ENCODE measurements around the gene DNAJC1.

DNAJC1 gene

DNA sequence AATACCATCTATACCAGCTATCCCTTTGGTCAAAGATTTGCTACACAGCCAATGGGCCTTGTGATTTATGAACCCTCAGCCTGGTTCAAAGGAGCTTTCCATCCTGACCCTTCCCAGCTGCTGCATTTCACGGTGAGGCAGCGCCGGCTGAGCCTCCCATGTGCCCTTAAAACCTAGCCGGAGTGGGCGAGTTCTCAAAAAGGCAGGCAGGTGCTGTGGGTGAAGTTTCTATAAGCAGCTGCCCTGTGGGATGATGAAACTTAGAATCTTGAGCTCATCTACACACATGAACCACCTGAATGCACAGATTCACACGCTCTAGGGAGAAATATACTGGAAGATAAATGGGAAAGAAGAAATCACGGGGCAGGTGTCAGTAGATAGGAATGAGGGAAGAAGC is 244.8 kb downstream of the DNAJC1 start:
- no peak for DNase-seq (ENCODE audit: low spot score)

DNA sequence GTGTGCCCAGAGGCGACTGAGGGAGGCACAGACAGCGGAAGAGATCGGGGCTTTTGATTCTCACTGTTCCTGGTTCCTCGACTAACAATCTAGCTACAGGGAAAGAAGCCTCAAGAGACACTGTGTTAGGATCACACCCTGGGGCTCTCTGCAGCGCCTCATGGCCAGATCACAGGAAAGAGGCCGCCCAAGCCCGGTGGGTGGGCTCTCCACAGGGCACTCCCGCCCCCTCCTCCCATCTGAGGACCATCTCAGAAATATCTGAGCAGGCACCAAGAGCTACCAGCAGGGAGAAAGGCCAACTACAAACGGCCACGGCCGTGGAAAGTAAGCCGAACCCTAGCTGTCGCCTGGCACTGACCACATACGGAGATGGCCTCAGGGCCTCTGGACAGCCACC is 245.3 kb downstream of the DNAJC1 start:
- no peak for DNase-seq (ENCODE audit: low spot score)

DNA sequence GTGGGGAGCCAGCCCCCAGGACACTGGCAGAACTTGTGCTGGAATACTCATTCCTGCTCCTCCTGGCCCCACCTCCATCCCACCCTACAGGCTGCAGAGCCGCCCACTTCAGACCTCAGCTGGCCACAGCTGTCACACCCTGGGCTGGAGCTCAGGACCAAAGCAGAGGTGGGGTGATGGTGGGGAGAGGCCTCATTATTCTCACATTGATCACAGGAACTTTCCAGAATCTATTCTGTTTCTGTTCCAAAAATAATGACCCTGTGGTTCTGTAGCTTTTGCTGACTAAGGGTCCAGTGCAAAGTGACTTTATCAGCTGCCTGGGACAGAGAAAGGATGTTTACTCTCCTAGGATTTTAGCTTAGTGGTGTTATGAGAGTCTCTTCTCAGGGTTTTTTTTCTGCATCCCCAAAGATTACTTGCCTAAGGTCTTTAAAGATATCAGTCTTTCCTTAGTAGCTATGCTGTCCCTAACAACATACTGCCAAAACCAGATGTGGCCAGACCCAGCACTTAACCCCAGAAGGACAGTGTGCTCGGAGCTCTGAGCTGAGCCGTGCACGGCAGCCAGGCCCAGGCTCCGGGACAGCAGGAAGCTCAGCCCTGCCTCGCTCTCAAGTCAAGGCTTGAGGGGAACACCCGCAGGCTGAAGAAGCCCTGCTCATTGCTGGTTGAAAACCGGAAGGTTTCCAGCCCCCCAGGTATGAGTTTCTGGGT is 246.2 kb downstream of the DNAJC1 start:
- DNase-seq (ENCODE audit: low spot score), result no peak

DNA sequence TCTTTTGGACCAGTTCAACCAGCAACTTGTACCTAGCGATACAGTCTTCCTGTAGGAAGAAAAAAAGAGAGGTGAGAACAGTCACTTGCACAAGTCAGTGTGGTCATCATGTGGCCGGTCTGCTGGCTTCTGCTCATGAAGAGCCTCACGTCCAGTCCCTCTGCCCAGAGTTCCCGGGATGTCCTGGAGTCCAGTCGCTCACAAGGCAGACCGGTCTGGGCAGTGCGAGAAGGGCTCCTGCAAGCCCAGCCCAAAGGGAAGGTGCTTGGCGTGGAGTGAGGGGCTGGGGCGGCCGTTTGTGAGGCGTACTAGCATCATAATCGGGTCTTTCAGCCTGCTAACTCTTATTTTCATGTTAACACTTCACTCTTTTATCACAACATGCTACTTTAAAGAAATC is 246.8 kb downstream of the DNAJC1 start:
- DNase-seq (ENCODE audit: low spot score), result no peak

DNA sequence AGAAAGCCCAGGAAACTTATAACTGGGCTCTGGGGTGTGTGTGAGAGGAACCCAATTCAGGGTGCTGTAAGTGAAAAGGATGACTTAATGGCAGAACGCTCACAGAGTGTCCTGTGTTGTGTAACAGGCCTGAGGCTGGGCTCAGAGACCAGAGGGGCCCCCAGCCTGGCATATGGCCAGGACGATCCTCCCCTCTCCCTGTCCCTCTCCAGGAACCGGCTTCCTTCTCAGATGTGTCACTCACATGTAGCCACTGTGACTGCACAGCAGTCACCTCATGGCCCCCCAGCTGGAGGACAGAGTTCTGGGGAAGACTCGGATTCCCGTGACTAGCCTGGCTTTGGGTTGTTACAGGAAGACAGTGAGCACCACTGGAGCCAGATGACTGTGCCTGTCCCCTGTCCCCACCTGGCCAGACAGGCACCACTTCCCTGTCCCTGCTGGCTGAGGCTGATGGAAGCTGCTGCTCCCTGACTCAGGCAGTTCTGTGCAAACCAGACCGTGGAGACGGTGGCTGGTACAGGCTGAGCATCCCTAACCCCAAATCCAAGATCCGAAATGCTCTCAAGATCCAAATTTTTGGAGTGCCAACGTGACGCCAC is 249.0 kb downstream of the DNAJC1 start:
- DNase-seq (ENCODE audit: low spot score), result no peak

DNA sequence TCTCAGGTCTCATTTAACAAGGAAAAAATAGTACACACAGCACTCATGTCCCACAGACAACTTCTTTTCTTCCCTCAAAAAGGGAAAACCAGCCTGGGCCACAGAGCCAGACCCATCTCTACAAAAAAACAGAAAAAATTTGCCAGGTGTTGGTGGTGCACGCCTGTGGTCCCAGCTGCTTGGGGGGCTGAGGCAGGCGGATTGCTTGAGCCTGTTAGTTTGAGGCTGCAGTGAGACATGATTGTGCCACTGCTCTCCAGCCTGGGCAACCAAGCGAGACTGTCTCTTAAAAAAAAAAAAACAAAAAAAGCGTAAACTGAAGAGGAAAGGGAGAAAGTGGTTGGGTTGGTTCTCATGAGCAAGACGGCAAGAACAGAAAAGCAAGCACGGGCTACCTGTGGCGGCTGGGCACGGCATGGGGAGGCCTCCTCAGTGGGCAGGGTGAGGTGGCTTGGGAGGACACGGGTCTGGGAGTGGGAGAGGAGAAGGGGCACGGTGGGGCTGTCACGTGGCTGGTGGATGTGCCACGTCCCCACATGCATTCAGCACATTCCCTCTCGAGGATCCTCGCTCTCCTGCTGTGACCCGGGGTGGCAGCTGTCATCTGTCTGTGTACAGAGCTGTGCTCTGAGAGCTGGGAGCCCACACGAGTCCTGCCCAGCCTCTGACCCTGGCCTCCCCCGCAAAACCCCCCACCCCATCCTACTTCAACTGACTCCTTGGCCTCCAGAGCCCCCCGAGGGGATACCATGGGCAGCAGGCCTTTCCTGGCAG is 249.8 kb downstream of the DNAJC1 start:
- no peak for DNase-seq (ENCODE audit: low spot score)

DNA sequence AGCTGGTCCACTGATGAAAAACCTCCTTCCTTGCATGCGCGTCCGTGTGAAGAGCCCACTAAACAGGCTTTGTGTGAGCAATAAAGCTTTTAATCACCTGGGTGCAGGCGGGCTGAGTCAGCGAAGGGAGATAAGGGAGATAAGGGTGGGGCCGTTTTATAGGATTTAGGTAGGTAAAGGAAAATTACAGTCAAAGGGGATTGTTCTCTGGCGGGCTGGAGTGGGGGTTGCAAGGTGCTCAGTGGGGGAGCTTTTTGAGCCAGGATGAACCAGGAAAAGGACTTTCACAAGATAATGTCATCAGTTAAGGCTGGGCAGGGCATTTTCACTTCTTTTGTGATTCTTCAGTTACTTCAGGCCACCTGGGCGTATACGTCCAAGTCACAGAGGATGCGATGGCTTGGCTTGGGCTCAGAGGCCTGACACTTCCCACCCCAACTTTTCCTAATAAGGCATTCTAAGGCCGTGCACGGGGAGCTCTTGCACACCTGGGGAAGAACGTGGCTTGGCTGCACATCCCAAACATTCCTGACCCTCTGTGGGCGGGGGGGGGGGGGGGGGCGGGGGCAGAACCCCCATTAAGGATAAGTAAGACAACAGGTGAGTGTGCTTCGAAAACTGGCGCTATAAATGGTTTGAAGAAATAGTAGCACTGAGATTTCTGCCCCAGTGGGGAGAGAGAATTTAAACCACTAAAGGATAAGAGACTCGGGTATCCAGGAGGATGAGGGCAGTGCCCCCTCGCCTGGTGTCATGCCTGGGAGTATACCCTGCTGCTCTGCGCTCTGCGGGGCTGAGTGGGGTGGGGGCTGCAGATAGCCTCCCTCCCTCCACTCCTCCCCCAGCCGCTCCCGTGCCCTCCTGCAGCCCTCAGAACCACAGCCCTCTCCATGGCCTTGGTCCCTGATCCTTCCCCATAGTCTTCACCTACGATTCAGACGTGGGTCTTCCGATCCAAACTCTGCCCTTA is 251.9 kb downstream of the DNAJC1 start:
- DNase-seq (ENCODE audit: low spot score), result peak; percentile 57

DNA sequence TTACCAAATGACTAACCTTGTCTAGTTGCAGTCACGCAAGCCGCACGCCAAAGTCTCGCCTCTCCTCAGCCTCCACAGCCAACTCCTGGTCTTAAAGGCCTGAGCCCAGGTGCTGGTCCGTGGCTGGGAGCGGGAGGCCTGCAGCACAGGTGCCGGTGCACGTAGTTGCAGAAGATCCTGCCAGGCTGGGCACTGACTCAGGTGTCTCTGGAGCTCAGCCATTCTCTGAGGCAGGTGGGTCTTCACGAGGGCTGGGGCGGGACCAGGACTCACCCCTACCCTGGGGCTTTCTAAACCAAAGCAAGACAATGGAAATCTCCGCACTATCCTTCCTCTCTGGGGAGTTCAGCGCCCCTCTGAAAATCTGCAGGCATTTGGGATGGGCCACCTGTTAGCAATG is 253.1 kb downstream of the DNAJC1 start:
- no peak for DNase-seq (ENCODE audit: low spot score)

DNA sequence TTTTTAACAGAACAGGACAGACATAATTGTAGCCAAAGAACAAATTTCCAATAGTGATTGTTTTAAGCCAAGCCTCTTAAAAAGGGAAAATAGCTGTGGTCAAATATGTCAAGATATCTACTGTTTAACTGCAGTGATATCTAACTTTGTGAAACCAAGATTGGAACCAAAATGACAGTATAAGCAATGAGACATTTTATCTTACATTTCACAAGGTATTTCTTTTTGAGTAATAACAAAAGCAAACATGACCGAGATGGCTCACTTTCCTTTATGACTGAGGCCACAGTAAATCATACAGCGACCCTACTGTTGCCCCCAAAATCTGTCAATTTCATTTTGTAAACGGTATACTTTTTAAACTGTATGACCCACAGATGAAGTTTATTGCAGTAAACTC is 253.7 kb downstream of the DNAJC1 start:
- DNase-seq (ENCODE audit: low spot score), result no peak

DNA sequence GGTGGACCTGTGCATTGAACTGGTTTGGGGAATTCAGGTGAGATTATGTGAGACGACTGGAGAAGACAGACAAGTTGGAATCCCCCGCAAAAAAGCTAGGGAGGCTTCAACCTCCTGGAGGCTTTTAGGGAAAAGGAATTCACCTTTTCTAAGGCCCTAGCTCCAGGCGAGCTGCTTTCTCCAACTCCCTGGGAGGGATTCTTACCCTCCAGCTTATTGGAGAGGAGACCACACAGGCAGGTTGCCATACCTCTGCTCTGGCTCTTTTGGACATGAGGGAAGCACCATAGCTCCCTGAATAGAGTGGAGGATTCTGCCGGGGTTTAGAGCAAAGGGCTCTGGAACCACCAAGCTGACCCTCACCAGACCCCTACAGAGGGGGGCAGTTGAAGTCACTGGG is 255.7 kb downstream of the DNAJC1 start:
- no peak for DNase-seq (ENCODE audit: low spot score)

DNA sequence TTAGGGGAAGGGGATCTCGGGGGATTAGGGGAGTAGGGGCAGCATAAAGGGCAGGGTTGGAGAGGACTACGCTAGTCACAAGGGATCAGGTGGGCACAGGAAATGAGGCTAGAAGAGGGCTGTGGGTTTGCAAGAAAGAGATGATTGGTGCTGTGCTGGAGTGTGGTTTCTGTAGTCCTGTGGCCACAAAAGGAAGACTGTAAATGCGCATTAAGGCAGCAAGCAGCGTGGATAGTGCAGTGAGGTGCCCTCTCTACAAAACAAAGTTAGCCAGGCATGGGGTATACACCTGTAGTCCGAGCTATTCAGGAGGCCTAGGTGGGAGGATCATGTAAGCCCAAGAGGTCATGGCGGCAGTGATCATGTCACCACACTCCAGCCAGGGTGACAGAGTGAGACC is 257.4 kb downstream of the DNAJC1 start:
- DNase-seq (ENCODE audit: low spot score), result no peak

DNA sequence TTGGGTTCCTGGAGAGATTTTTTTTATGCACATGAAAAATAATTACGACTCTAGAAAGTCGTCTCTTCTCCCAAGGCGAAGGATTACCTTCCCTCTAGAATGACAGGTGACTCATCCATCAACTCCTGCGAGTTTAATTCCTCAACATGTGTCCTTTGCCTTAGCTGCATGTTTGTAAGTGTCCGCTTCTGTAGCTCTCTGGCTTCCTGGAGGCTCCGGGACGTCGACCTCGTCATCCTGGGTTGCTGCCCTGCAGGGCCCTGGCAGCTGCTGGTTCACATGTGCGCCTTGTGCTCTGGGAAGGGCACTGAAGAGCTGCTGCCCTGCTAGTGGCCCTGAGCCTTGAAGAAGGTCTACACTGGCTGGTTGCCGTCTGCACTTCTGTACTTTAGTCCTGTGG is 259.3 kb downstream of the DNAJC1 start:
- DNase-seq (ENCODE audit: low spot score), result no peak

DNA sequence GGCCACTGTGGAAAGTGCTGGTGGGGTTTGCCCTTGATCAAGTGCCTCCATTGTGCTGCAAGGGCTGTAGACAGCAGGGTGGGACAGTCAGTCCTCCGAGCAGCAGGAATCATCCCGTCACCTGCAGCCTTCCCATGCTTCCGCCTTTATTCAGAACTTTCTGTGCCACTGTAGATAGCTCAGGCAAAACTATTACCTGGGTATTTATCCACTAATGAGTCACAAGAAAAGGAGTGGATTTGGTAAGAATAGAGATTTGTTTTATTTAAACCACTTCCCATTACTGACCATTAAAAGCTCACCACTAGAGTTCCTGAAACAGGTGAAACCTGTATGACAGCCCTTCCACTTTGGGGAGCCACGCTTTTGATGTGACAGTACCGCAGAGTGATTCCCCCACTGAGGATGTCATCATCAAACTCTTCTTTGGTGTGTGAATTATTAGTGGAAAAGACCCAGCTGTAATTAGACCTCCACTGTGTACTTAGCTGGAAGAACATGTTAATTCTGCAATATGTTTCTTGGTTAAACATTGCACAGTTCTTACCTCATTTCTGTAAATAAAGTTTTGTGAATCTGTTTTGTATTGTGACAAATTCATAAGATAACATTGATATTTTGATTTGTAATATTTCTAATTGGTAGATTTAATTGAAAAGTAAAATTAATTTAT is 260.7 kb downstream of the DNAJC1 start:
- DNase-seq (ENCODE audit: low spot score), result no peak

DNA sequence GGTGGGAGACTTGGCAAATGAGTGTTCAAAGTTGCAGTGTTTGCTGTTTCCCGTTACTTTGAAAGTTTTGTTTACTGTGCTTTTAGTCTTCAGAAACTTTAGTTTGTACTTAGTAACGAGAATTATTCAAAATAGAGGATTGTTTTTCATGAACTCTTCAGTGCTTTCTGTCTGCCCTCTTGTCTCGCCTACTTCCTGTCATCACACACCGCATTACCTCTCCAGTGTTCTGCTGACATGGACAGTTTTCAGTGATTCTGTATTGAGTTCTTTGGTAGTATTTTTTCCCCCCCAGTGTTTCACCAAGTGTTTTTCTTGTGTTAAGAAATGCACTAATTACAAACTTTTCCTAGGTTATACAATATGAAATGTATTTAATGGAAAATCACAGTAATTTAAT is 262.5 kb downstream of the DNAJC1 start:
- no peak for DNase-seq (ENCODE audit: low spot score)

DNA sequence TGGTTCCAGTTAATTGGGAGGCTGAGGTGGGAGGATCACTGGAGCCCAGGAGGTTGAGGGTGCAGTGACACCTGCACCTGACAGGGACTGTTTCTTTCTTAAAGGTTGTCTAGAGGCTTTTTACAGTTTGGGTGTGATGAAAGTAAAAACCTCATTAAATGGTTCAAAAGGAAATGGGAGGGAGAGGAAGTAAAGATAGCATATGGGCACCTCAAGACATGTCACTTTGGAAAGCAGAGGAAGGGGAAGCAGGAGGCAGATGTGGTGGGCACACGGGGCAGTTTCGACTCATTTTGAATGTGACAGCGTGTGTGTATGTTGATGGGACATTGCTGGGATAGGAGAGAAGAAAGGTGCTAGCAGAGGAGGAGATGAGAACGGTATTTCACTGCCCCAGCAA is 266.4 kb downstream of the DNAJC1 start:
- no peak for DNase-seq (ENCODE audit: low spot score)

DNA sequence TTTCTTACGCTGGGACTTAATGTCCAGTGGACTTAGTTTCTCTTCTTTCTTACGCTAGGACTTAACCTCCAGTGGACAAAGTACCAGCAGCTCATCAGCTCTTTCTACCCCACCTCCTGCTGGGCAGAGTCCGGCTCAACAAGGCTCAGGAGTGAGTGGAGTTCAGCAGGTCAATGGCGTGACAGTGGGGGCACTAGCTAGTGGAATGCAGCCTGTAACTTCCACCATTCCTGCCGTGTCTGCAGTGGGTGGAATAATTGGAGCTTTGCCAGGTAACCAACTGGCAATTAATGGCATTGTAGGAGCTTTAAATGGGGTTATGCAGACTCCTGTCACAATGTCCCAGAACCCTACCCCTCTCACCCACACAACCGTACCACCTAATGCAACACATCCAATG is 269.8 kb downstream of the DNAJC1 start:
- DNase-seq (ENCODE audit: low spot score), result no peak

DNA sequence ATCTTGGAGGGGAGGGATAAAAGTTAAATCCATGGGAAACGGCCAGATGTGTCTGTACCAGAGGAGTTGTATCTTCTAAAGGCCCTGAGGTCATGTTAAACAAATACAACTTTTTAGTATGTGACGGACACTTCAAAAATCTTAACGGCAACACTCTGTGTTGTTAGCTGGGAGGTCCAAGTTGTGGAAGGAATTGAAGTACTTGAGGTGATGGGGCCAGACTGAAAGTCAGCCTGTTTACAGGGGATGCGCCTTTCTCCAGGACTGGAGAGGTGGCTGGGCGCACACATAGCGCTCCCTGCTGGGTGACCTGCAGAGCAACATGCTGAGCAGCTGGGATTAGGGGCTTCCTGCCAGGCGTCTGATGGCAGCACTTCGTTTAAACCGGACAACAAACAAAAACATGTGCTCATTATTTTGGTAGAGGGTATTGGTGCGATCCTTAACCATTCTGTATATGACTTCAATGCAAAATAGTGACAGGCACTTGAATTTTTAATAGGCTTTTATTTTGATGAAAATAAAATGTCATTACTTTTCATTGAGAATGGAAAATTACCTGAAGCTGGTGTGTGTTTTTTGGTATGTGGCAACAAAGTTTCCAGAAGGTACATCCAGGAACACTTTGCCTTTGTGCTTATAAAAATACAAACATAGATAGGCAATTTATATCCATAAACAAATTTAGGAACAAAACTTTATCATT is 271.3 kb downstream of the DNAJC1 start:
- DNase-seq (ENCODE audit: low spot score), result no peak

DNA sequence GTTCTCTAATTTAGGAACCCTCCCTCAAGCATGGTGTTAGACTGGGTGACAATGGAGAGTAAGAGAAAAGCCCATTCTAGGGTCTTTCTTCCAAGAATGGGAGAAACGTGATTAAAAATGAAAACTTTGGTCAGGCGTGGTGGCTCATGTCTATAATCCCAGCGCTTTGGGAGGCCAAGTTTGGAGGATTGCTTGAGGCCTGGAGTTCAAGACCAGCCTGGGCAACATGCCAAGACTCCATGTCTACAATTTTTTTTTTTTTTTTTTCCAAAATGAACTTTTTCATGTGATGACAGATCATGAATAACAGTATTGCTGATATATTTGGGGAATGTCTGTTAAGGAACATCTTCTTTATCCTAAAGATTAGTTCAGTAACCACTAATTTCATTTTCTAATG is 274.9 kb downstream of the DNAJC1 start:
- DNase-seq (ENCODE audit: low spot score), result no peak

DNA sequence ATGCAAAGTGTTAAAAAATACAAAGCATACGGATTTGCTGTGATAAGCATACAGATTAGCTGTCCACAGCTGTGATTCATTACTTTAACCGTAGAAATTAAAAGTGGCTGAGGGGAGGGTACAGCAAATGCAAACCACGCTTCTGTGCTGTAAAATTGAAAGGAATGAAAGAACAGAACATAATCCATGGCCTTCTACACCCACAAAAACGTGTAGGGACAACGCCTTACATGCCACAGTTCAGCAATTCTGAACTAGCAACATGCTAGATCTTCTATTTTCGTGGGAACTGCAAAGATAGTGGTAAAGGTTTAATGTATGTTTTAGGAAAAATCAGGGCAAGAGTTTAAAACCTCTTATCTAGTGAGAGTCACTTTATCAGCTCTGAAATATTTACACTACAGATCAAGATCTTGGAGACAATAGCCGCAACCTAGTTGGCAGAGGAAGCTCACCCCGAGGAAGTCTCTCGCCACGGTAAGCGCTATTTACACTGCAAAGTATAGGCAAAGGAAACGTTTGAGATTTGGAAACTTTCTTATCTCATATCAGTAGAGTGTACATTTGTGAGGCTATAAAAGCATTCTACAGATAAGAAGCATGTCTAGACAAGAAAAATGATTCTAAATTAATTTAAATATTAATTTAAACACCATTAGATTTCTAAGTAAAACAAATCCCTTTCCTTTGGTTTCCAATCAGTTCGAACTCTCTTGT is 275.9 kb downstream of the DNAJC1 start:
- DNase-seq (ENCODE audit: low spot score), result no peak

DNA sequence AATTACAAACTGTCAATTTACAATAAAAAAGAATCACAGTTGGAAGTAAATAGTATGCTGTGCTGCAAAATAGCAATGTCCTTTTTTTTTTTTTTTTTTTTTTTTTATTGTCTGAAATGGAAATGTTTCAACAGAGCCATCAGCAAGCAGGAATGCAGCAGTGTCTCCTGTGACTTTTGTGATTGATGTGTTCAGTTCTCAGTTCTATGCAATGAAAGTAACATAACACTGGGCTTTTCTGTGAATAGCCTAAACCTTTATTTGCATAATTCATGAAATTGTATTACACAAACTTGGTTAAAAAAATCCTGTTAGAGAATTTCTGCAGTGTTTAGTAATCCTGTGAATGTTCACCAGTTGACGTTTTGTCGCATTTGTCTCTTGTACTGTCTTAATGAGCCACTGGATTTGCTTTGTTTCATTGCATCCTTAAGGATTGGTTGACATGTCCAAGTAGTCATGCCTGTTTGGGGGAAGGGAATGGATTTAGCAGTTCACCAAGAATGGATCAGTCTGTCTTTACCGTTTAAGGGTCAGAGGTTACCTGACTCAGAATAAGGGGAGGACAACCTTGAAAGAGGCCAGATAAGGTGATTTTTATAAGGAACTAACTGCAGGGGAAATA is 276.8 kb downstream of the DNAJC1 start:
- no peak for DNase-seq (ENCODE audit: low spot score)
